ENCODE results near the gene DYNLT5.

DYNLT5 gene

GRCh38 chr1:66761221-66761620, 9.0 kb downstream of the DYNLT5 start:
- intact Hi-C loops (cut with micrococcal nuclease) = loop anchor here (10.0 kb wide), 2 partner anchors 174 to 214 kb away; no protein-coding TSS in a partner anchor
- H3K36me3 Mint-ChIP-seq (ENCODE audit: low read depth) = no peaks in the 10 kb centered on the region
- H3K27me3 Mint-ChIP-seq = no peaks in the 10 kb centered on the region
- no peak overlapping the region for H3K27ac Mint-ChIP-seq
- H3K9me3 Mint-ChIP-seq = no peaks in the 10 kb centered on the region
- H3K4me1 Mint-ChIP-seq (ENCODE audit: low read depth) = peaks cover 23% of the 10 kb centered on the region
- no peak overlapping the region for H3K4me3 Mint-ChIP-seq

GRCh38 chr1:66764994-66765578, 12.8 kb downstream of the DYNLT5 start:
- Mint-ChIP-seq H3K27me3 (no peaks in the 10 kb centered on the region), H3K27ac (no peak overlapping the region), H3K4me1 (ENCODE audit: low read depth) (peaks cover 12% of the 10 kb centered on the region), H3K36me3 (ENCODE audit: low read depth) (no peaks in the 10 kb centered on the region), H3K9me3 (no peaks in the 10 kb centered on the region), H3K4me3 (no peak overlapping the region)
- intact Hi-C loops (cut with micrococcal nuclease) = loop anchor here (5.0 to 10.0 kb wide), 4 partner anchors 170 to 447 kb away; no protein-coding TSS in a partner anchor

GRCh38 chr1:66767626-66768025, 15.4 kb downstream of the DYNLT5 start:
- intact Hi-C loops (cut with micrococcal nuclease) = loop anchor here (5.0 to 10.0 kb wide), 4 partner anchors 167 to 445 kb away; no protein-coding TSS in a partner anchor
- H3K9me3 Mint-ChIP-seq = no peaks in the 10 kb centered on the region
- H3K36me3 Mint-ChIP-seq (ENCODE audit: low read depth) = no peaks in the 10 kb centered on the region

GRCh38 chr1:66768965-66769364, 16.7 kb downstream of the DYNLT5 start:
- no peaks in the 10 kb centered on the region for H3K9me3 Mint-ChIP-seq
- H3K36me3 Mint-ChIP-seq (ENCODE audit: low read depth) = no peaks in the 10 kb centered on the region
- no peaks in the 10 kb centered on the region for H3K27me3 Mint-ChIP-seq
- H3K27ac Mint-ChIP-seq = no peak overlapping the region
- H3K4me3 Mint-ChIP-seq = no peak overlapping the region
- no peaks in the 10 kb centered on the region for H3K4me1 Mint-ChIP-seq (ENCODE audit: low read depth)
- intact Hi-C loops (cut with micrococcal nuclease) = loop anchor here (5.0 to 10.0 kb wide), 4 partner anchors 166 to 443 kb away; no protein-coding TSS in a partner anchor

More at GRCh38 chr1:66767626-66768025, 15.4 kb downstream of the DYNLT5 start:
- no peaks in the 10 kb centered on the region for H3K4me1 Mint-ChIP-seq (ENCODE audit: low read depth)
- H3K4me3 Mint-ChIP-seq = no peak overlapping the region
- no peaks in the 10 kb centered on the region for H3K27me3 Mint-ChIP-seq
- no peak overlapping the region for H3K27ac Mint-ChIP-seq

- Mint-ChIP-seq H3K9me3 (no peaks in the 10 kb centered on the region), H3K27ac (no peak overlapping the region), H3K36me3 (ENCODE audit: low read depth) (no peaks in the 10 kb centered on the region), H3K27me3 (no peaks in the 10 kb centered on the region), H3K4me1 (ENCODE audit: low read depth) (no peaks in the 10 kb centered on the region), H3K4me3 (no peak overlapping the region)
- intact Hi-C loops (cut with micrococcal nuclease) = loop anchor here (5.0 to 10.0 kb wide), 4 partner anchors 165 to 443 kb away; no protein-coding TSS in a partner anchor
These were observed 17.4 kb downstream of the DYNLT5 start for GRCh38 chr1:66769512-66770229.

GRCh38 chr1:66770240-66770639, 18.0 kb downstream of the DYNLT5 start:
- no peaks in the 10 kb centered on the region for H3K36me3 Mint-ChIP-seq (ENCODE audit: low read depth)
- no peaks in the 10 kb centered on the region for H3K9me3 Mint-ChIP-seq
- no peaks in the 10 kb centered on the region for H3K4me1 Mint-ChIP-seq (ENCODE audit: low read depth)
- no peaks in the 10 kb centered on the region for H3K27me3 Mint-ChIP-seq
- no peak overlapping the region for H3K4me3 Mint-ChIP-seq
- H3K27ac Mint-ChIP-seq = no peak overlapping the region
- intact Hi-C loops (cut with micrococcal nuclease) = no loop called here

- H3K4me1 Mint-ChIP-seq (ENCODE audit: low read depth) = no peaks in the 10 kb centered on the region
- no peak overlapping the region for H3K27ac Mint-ChIP-seq
- no peaks in the 10 kb centered on the region for H3K27me3 Mint-ChIP-seq
- H3K4me3 Mint-ChIP-seq = no peak overlapping the region
- no peaks in the 10 kb centered on the region for H3K36me3 Mint-ChIP-seq (ENCODE audit: low read depth)
- intact Hi-C loops (cut with micrococcal nuclease) = no loop called here
- H3K9me3 Mint-ChIP-seq = no peaks in the 10 kb centered on the region
These were observed 18.4 kb downstream of the DYNLT5 start for GRCh38 chr1:66770694-66771093.

GRCh38 chr1:66773227-66773626, 21.0 kb downstream of the DYNLT5 start:
- no peak overlapping the region for H3K27ac Mint-ChIP-seq
- no peak overlapping the region for H3K4me3 Mint-ChIP-seq
- H3K4me1 Mint-ChIP-seq (ENCODE audit: low read depth) = no peaks in the 10 kb centered on the region
- H3K9me3 Mint-ChIP-seq = no peaks in the 10 kb centered on the region
- no peaks in the 10 kb centered on the region for H3K27me3 Mint-ChIP-seq
- intact Hi-C loops (cut with micrococcal nuclease) = no loop called here
- H3K36me3 Mint-ChIP-seq (ENCODE audit: low read depth) = no peaks in the 10 kb centered on the region

- intact Hi-C loops (cut with micrococcal nuclease) = no loop called here
- Mint-ChIP-seq H3K27me3 (no peaks in the 10 kb centered on the region), H3K4me3 (no peak overlapping the region), H3K27ac (no peak overlapping the region), H3K9me3 (peaks cover 2% of the 10 kb centered on the region), H3K36me3 (ENCODE audit: low read depth) (no peaks in the 10 kb centered on the region), H3K4me1 (ENCODE audit: low read depth) (no peaks in the 10 kb centered on the region)
These were observed 22.2 kb downstream of the DYNLT5 start for GRCh38 chr1:66774438-66774837.

- intact Hi-C loops (cut with micrococcal nuclease) = no loop called here
- no peaks in the 10 kb centered on the region for H3K27me3 Mint-ChIP-seq
- no peak overlapping the region for H3K27ac Mint-ChIP-seq
- peaks cover 14% of the 10 kb centered on the region for H3K9me3 Mint-ChIP-seq
- H3K4me1 Mint-ChIP-seq (ENCODE audit: low read depth) = no peaks in the 10 kb centered on the region
- no peak overlapping the region for H3K4me3 Mint-ChIP-seq
- no peaks in the 10 kb centered on the region for H3K36me3 Mint-ChIP-seq (ENCODE audit: low read depth)
These were observed 23.4 kb downstream of the DYNLT5 start for GRCh38 chr1:66775646-66776045.

- Mint-ChIP-seq H3K4me1 (ENCODE audit: low read depth) (no peaks in the 10 kb centered on the region), H3K27me3 (no peaks in the 10 kb centered on the region), H3K27ac (no peak overlapping the region), H3K9me3 (peaks cover 31% of the 10 kb centered on the region), H3K36me3 (ENCODE audit: low read depth) (no peaks in the 10 kb centered on the region), H3K4me3 (no peak overlapping the region)
- intact Hi-C loops (cut with micrococcal nuclease) = no loop called here
These were observed 25.6 kb downstream of the DYNLT5 start for GRCh38 chr1:66777831-66778230.

GRCh38 chr1:66778266-66778665, 26.0 kb downstream of the DYNLT5 start:
- Mint-ChIP-seq H3K4me1 (ENCODE audit: low read depth) (no peaks in the 10 kb centered on the region), H3K27ac (no peak overlapping the region), H3K36me3 (ENCODE audit: low read depth) (no peaks in the 10 kb centered on the region), H3K9me3 (peaks cover 35% of the 10 kb centered on the region), H3K4me3 (no peak overlapping the region), H3K27me3 (no peaks in the 10 kb centered on the region)
- intact Hi-C loops (cut with micrococcal nuclease) = no loop called here

- intact Hi-C loops (cut with micrococcal nuclease) = no loop called here
- Mint-ChIP-seq H3K4me3 (no peak overlapping the region), H3K27me3 (no peaks in the 10 kb centered on the region)
These were observed 26.7 kb downstream of the DYNLT5 start for GRCh38 chr1:66778969-66779368.

GRCh38 chr1:66779475-66780078, 27.3 kb downstream of the DYNLT5 start:
- Mint-ChIP-seq H3K36me3 (ENCODE audit: low read depth) (no peaks in the 10 kb centered on the region), H3K27ac (no peak overlapping the region), H3K4me1 (ENCODE audit: low read depth) (no peaks in the 10 kb centered on the region), H3K27me3 (no peaks in the 10 kb centered on the region), H3K9me3 (peaks cover 35% of the 10 kb centered on the region), H3K4me3 (no peak overlapping the region)
- intact Hi-C loops (cut with micrococcal nuclease) = no loop called here

More at GRCh38 chr1:66778969-66779368, 26.7 kb downstream of the DYNLT5 start:
- Mint-ChIP-seq H3K4me1 (ENCODE audit: low read depth) (no peaks in the 10 kb centered on the region), H3K27ac (no peak overlapping the region), H3K36me3 (ENCODE audit: low read depth) (no peaks in the 10 kb centered on the region), H3K9me3 (peaks cover 35% of the 10 kb centered on the region)

Data from dendritic cell treated with granulocyte-macrophage colony-stimulating factor and Interleukin-4, amounts not matched to agents 40 ng/mL and 50 ng/mL, for 4 days (primary cell).